Neural cell (in vitro differentiated cells): Measurements from ENCODE around the gene MEGF6. TPM values are rescaled to one million over a fixed set of nuclear protein-coding genes. Genes with fewer than 3 reads are reported as not detected.

Source experiments
- H2AFZ ChIP-seq: fragments of 200-600, 300-800 bp; sonication (generic), shearing (Covaris generic); 2 replicates; pipeline ENCODE4 v1.6.0; 2014; ENCODE audit warnings: low read depth, mild to moderate bottlenecking, antibody characterized with exemption, low read length, moderate library complexity
- H3F3A ChIP-seq: fragments of 200-600 bp; shearing (Covaris generic); 2 replicates; pipeline ENCODE4 v1.6.1; 2016; ENCODE audit warnings: mild to moderate bottlenecking, moderate library complexity, mixed read lengths, antibody characterized with exemption, low read length; ENCODE audit not compliant: insufficient read depth, poor library complexity, severe bottlenecking
- H3K27ac ChIP-seq: fragments of 200-600, 300-800 bp; sonication (generic), shearing (Covaris generic); 2 replicates; pipeline ENCODE4 v1.5.1; 2014; ENCODE audit warnings: mild to moderate bottlenecking, low read length, moderate library complexity
- H3K27me3 ChIP-seq: fragments of 300-800, 200-600 bp; sonication (generic), shearing (Covaris generic); 2 replicates; pipeline ENCODE4 v1.6.0; 2014; ENCODE audit warnings: mild to moderate bottlenecking, low read depth, low read length, moderate library complexity; ENCODE audit not compliant: insufficient read depth
- H3K36me3 ChIP-seq: fragments of 300-800, 200-600 bp; sonication (generic), shearing (Covaris generic); 2 replicates; pipeline ENCODE4 v1.5.1; 2014; ENCODE audit warnings: mild to moderate bottlenecking, antibody characterized with exemption, low read length, moderate library complexity; ENCODE audit not compliant: insufficient read depth
- H3K4me2 ChIP-seq: fragments of 300-800, 200-600 bp; sonication (generic), shearing (Covaris generic); 2 replicates; pipeline ENCODE4 v1.6.0; 2014; ENCODE audit warnings: mild to moderate bottlenecking, low read length
- H3K4me3 ChIP-seq: fragments of 300-800, 200-600 bp; sonication (generic), shearing (Covaris generic); 2 replicates; pipeline ENCODE4 v1.5.1; 2014; ENCODE audit warnings: mild to moderate bottlenecking, low read length, moderate library complexity
- H3K79me2 ChIP-seq: fragments of 200-600 bp; shearing (Covaris generic); replicated peaks from 2 replicates; pipeline ENCODE4 v1.6.0; 2014; ENCODE audit warnings: mild to moderate bottlenecking, low read length, moderate library complexity; ENCODE audit not compliant: insufficient read depth
- H3K9ac ChIP-seq: fragments of 300-800, 200-600 bp; sonication (generic), shearing (Covaris generic); 2 replicates; pipeline ENCODE4 v1.6.1; 2016; ENCODE audit warnings: mild to moderate bottlenecking, low read length, mixed read lengths
- H3K9me2 ChIP-seq: fragments of 200-600 bp; shearing (Covaris generic); 2 replicates; pipeline ENCODE4 v1.6.1; 2016; ENCODE audit warnings: mild to moderate bottlenecking, low read length, mixed read lengths; ENCODE audit not compliant: insufficient read depth
- H3K9me3 ChIP-seq: fragments of 200-600, 300-800 bp; sonication (generic), shearing (Covaris generic); 2 replicates; pipeline ENCODE4 v1.6.1; 2016; ENCODE audit warnings: mild to moderate bottlenecking, mixed run types, low read length, moderate library complexity, mixed read lengths
- H4K20me1 ChIP-seq: fragments of 200-600 bp; shearing (Covaris generic); 2 replicates; pipeline ENCODE4 v1.6.1; 2016; ENCODE audit warnings: mild to moderate bottlenecking, mixed run types; ENCODE audit not compliant: insufficient read depth
- CTCF ChIP-seq: fragments of 450-650 bp; IDR thresholded peaks from 2 replicates; pipeline ENCODE4 v1.5.1; 2014; ENCODE audit warnings: antibody characterized with exemption, mild to moderate bottlenecking, moderate library complexity; ENCODE audit not compliant: poor library complexity, severe bottlenecking
- EP300 ChIP-seq: fragments of 450-650 bp; conservative IDR thresholded peaks from 2 replicates; pipeline ENCODE4 v1.6.1; 2014; ENCODE audit warnings: antibody characterized with exemption, mild to moderate bottlenecking, moderate library complexity; ENCODE audit not compliant: poor library complexity, severe bottlenecking
- EZH2 ChIP-seq: fragments of 200-600, 300-800 bp; shearing (Covaris generic), sonication (generic); IDR thresholded peaks from 2 replicates; pipeline ENCODE4 v1.6.1; 2014; ENCODE audit warnings: antibody characterized with exemption, low read length, borderline replicate concordance, mild to moderate bottlenecking; ENCODE audit not compliant: insufficient read depth, poor library complexity, severe bottlenecking
- MXI1 ChIP-seq: fragments of 450-650 bp; conservative IDR thresholded peaks from 2 replicates; pipeline ENCODE4 v1.6.1; 2014; ENCODE audit warnings: antibody characterized with exemption, mild to moderate bottlenecking; ENCODE audit not compliant: poor library complexity, severe bottlenecking
- POLR2AphosphoS5 ChIP-seq: IDR thresholded peaks from 2 replicates; pipeline ENCODE4 v1.6.1; 2012
- RAD21 ChIP-seq: fragments of 450-650 bp; conservative IDR thresholded peaks from 2 replicates; pipeline ENCODE4 v1.6.1; 2014; ENCODE audit warnings: antibody characterized with exemption, mild to moderate bottlenecking, moderate library complexity
- REST ChIP-seq: IDR thresholded peaks from 2 replicates; pipeline ENCODE4 v1.6.1; 2012; ENCODE audit warnings: borderline replicate concordance
- SMC3 ChIP-seq: fragments of 450-650 bp; conservative IDR thresholded peaks from 2 replicates; pipeline ENCODE4 v1.6.1; 2014; ENCODE audit warnings: antibody characterized with exemption, mild to moderate bottlenecking, moderate library complexity; ENCODE audit not compliant: poor library complexity
- TAF1 ChIP-seq: IDR thresholded peaks from 2 replicates; pipeline ENCODE4 v1.6.1; 2012; ENCODE audit warnings: low read depth
- polyA plus RNA-seq: library from polyadenylated mRNA; depleted of rRNA; stranded (reverse); fragments of >200 nt; gene quantifications from 2 replicates; pipeline ENCODE4 v1.2.3, GENCODE V29; 2014

The MEGF6 gene
- polyA plus RNA-seq, 1 donor from 2014 or later = 6.0 TPM

- Histone ChIP-seq H3K27ac (no peak overlapping the region), H3K27me3 (no peaks in the 10 kb centered on the region), H2AFZ (no peak overlapping the region), H3K9me3 (no peaks in the 10 kb centered on the region), H3K9me2 (no peaks in the 10 kb centered on the region), H3K4me2 (no peak overlapping the region), H3K36me3 (peaks cover 3% of the 10 kb centered on the region), H4K20me1 (no peaks in the 10 kb centered on the region), H3K4me3 (no peak overlapping the region), H3K79me2 (no peaks in the 10 kb centered on the region), H3F3A (no peaks in the 10 kb centered on the region), H3K9ac (no peak overlapping the region)
- no peak for TF ChIP-seq REST
- no peak for TF ChIP-seq MXI1
- TF ChIP-seq EZH2 = no peak
- TF ChIP-seq CTCF = no peak
- TF ChIP-seq EP300 = no peak
- no peak for TF ChIP-seq RAD21
- no peak for TF ChIP-seq SMC3
- no peak for TF ChIP-seq POLR2AphosphoS5
- TF ChIP-seq TAF1 = no peak
Measured at GRCh38 chr1:3638027-3638426, 26.7 kb upstream of the MEGF6 start.

- Histone ChIP-seq H3K4me3 (no peak overlapping the region), H3K4me2 (no peak overlapping the region), H2AFZ (no peak overlapping the region), H3K9me2 (no peaks in the 10 kb centered on the region), H3K9me3 (no peaks in the 10 kb centered on the region), H4K20me1 (no peaks in the 10 kb centered on the region), H3K27ac (no peak overlapping the region), H3K9ac (no peak overlapping the region), H3F3A (no peaks in the 10 kb centered on the region), H3K36me3 (no peaks in the 10 kb centered on the region), H3K27me3 (no peaks in the 10 kb centered on the region), H3K79me2 (no peaks in the 10 kb centered on the region)
- TF ChIP-seq SMC3 (no peak), TAF1 (no peak), MXI1 (no peak), CTCF (no peak), POLR2AphosphoS5 (no peak), REST (no peak), EZH2 (no peak), EP300 (no peak), RAD21 (no peak)
Measured at GRCh38 chr1:3636531-3636930, 25.2 kb upstream of the MEGF6 start.
